C4-2B (cell line): ENCODE measurements around the gene PAIP2.

Experiments
- ZFX ChIP-seq: fragments of 450-650 bp; IDR thresholded peaks from 2 replicates; pipeline ENCODE4 v1.6.1; 2017
- TF ChIP-seq, protein P1 (sequence below): fragments of 450-650 bp; conservative IDR thresholded peaks from 2 replicates; pipeline ENCODE4 v1.5.1; 2017; ENCODE audit warnings: mild to moderate bottlenecking

GRCh38 chr5:139342423-139342723 is 719 bp downstream of the PAIP2 start:
- TF ChIP-seq, protein P1, sequence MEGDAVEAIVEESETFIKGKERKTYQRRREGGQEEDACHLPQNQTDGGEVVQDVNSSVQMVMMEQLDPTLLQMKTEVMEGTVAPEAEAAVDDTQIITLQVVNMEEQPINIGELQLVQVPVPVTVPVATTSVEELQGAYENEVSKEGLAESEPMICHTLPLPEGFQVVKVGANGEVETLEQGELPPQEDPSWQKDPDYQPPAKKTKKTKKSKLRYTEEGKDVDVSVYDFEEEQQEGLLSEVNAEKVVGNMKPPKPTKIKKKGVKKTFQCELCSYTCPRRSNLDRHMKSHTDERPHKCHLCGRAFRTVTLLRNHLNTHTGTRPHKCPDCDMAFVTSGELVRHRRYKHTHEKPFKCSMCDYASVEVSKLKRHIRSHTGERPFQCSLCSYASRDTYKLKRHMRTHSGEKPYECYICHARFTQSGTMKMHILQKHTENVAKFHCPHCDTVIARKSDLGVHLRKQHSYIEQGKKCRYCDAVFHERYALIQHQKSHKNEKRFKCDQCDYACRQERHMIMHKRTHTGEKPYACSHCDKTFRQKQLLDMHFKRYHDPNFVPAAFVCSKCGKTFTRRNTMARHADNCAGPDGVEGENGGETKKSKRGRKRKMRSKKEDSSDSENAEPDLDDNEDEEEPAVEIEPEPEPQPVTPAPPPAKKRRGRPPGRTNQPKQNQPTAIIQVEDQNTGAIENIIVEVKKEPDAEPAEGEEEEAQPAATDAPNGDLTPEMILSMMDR = no peak
- TF ChIP-seq ZFX = no peak
